Activated T-helper 9 cell treated with anti-CD3 and anti-CD28 coated beads, Interleukin-2, amount 50 U/mL, for 16 hours (primary cell): ENCODE data around the gene C19orf38.
A peak's percentile ranks its signal among the peaks of the same experiment; 100 is the strongest.
"Not testable (repeated sequence)": the region's sequence is repeated elsewhere in the genome, so short reads cannot be mapped to it uniquely, and the experiment has no call there.

ENCODE experiments used
- DNase-seq: peaks from one replicate; pipeline ENCODE4 v3.0.0-alpha.2; 2020; ENCODE audit warnings: low read depth

Gene C19orf38

DNA sequence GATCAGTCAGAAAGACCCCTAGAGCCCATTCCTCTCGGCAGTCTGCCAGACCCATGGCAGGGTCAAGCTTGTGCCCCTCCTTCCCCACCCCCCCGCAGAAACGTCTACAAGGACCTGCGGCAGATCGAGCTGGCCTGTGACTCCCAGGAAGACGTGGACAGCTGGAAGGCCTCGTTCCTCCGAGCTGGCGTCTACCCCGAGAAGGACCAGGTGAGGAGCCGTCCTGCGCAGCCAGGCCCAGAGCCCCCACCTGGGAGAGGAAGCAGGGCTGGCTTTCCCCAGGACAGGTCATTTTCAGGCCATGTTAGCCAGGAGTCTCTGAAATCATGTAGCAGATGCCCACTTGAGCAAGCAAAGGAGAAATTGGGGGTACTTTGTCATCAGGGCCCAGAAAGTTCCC, 24.5 kb upstream of the C19orf38 start:
- no peak for DNase-seq

DNA sequence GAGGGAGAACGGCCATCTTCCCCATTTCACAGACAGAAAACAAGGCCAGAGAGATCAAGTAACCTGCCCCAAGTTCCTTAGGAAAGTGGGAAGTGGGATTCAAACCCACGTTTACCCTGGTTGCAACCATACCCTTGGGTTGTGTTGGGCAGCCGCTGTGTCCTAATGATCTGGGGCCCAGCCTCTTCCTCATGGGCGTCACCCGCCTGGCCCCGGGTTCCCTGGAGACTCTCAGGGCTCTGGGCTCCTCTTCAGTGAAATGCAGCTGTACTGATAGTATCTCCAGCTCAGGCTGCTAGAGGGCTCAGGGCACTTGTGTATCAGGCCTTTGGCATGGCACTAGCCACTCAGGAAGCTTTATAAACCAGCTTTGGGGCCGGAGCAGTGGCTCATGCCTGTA, 22.0 kb upstream of the C19orf38 start:
- no peak for DNase-seq

DNA sequence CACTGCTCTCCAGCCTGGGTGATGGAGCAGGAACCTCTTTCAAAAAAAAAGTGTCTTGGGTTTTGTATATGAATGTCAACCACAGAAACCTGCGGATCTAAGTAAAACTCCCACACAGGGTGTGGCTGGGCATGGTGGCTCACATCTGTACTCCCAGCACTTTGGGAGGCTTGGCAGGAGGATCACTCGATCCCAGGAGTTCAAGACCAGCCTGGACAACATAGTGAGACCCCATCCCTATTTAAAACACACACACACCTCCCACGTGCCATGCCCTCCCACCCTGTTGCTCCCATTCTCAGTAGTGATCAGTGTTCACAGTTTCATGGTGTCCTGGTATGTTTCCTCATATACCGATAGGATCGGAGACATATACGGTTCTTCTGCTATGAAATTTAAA, 21.4 kb upstream of the C19orf38 start:
- DNase-seq = no peak

DNA sequence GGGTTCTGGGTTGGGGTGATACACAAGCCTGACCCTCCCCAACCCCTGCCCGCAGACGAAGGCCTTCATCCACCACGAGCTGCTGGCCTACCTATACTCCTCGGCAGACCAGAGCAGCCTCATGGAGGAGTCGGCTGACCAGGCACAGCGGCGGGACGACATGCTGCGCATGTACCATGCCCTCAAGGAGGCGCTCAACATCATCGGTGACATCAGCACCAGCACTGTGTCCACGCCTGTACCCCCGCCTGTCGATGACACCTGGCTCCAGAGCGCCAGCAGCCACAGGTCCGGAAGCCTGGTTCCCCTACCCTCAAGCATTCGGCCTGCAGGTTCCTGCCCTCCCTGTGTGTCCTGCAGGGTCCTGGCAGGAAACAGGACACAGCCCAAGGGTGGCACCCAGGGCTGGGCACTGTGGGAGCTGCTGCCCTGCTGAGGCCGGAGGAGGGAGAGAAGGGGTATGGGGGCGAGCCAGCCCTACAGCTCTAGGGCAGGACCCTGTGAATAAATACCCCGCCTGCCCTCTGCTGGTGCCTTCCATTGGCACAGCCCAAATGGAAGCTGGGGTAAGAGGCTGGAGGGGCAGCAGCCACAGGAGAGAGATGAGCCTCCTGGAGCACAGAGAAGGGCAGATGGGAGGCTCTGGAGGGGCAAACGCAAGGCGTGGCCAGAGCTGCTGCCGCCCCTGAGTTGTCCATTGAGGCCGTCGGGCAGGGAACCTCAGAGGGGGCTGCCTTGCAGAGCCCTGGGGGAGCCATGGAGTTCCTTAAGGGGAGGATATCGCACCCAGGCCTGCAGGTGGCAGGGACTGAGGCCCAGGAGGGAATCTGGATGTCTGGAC, 19.0 kb upstream of the C19orf38 start:
- no peak for DNase-seq

DNA sequence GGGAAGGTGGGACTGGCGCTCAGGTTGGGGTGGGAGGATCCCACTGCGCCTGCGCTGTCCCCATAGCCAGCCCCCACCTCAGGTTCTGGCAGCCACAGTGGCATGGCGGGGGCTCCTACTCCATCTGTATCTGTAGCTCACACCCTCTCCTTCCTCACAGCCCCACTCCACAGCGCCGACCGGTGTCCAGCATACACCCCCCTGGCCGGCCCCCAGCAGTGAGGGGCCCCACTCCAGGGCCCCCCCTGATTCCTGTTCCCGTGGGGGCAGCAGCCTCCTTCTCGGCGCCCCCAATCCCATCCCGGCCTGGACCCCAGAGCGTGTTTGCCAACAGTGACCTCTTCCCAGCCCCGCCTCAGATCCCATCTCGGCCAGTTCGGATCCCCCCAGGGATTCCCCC, 18.2 kb upstream of the C19orf38 start:
- no peak for DNase-seq

DNA sequence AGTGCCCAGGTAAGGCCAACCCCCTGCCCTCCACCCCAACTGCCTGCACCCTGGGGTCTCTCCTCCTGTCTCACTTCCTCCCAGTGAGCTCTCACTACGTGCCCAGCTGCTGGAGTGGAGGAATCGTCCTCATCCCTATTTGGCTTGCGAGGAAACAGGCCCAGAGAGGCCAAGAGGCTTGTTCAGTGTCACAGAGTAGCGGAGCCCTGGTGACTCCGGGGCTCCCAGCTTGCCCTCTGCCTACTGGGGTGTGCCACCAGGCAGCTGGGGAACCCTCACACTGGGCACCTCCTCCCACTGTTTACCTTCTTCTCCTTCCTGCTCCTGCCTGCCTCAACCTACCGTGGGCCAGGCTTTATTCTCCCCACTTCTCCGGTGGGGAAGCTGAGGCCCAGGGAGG, 17.8 kb upstream of the C19orf38 start:
- no peak for DNase-seq

DNA sequence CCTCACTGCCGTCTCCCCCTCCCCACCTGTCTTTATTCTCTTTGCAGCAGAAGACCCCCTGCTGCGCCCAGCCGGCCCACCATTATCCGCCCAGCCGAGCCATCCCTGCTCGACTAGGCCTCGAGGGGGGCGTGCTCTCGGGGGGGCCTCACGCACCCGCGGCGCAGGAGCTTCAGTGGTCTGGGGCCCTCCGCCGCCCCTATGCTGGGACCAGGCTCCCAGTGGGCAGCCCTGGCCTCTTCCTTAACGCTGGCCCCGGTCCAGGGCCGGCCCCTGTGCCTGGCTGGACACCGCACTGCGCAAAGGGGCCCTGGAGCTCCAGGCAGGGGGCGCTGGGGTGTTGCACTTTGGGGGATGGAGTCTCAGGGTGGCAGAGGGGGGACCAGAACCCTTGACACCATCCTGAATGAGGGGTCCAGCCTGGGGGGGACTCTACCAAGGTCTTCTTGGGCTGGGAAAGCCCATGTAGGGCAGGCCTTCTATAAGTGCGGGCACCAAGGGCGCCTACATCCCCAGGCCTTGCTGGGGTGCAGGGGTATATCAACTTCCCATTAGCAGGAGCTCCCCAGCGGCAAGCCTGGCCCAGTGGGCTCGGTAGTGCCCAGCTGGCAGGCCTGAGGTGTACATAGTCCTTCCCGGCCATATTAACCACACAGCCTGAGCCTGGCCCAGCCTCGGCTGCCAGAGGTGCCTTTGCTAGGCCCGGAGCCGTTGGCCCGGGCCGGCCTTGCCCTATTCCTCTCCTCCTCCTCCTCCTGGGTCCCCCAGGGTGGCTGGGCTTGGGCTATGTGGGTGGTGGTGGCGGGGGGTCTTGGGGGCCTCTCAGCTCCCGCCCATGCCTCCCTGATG, 17.1 kb upstream of the C19orf38 start:
- no peak for DNase-seq

DNA sequence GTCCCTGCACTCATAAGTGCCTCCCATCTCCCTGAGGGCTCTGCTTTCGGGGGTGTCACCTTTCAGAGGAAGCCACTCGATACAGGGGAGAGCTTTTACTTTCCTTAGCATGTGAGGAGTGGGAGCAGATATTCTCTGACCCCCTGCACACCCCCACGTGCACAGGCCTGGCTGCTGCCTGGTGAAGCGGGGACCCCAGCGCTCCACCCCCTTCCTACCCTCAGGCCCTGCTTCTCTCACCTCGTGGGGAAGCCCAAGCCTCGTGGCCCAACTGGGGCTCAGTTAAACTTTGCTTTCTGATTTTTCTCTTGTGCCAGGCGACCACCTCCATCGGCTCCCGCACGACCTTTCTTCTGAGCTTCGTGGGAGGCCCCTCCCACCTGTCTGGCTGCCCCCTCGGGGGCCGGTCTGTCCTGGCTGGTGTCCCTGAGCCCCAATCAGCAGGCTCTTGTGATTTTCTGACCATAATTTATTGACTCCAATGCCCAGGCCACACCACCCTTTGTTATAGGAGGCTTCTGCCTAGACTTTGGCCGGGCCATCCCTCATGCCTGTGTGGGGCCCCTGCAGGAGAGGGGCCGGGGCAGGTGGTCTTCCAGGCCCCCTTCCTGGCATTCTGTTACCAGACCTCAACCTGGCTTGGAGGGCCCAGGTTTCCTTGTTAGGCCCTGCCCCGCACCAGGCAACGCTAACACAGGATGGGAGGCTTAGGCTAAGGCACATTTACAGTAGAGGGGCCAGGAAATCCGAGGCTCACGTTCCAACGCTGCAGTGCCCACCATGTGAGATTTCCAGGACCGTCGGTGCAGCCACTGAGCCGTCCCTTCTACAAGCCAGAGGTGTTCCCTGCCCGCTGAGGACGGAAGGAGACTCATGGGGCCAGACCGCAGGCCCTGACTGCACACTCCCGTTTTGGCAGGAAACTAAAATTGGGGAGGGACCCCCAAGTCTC, 16.0 kb upstream of the C19orf38 start:
- no peak for DNase-seq

DNA sequence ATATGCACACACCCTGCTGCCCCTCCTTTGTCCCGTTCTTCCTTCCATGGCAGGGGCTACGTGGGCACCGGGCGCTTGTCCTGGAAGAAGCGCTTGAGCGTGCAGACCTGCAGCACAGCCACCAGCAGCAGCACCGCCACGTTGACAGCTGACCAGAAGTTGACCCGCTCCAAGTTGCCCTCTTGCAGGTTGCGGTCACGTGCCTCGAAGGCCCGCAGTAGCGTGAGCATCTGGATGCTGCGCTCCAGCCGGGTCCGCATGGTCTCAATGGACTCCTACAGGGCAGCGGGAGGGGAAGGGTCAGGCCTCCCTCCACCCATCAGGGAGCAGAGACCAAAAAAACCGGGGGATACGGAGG, 15.3 kb upstream of the C19orf38 start:
- no peak for DNase-seq

DNA sequence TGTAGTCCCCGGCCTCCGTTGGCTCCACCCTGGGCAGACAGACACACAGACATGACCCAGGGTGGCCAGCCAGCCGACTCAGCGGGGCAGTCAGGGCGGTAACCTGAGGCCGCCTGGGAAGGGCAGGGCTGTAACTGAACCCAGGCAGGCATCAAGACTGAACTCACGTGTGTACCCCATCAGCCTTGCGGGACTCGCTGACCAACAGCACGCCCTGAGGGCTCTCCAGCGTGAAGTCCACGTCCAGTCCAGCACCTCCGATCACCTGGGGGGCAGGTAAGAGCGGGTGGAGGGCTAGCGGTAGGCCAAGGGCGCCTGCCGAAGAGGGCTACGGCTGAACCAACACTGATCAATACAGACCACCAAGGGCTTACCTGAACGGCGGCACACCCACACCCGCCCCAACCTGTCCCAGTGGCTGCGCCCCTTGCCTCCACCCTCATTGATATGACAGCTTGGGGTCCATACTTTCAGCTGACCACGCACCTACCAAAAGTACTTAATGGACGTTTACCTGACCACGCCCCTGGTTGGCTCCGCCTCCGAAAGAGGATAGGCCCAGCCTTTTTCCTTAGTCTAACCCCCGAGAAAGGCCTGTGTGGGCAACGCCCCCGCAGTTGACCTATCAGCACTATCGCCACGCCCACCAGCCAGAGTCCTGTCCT, 13.0 kb upstream of the C19orf38 start:
- no peak for DNase-seq

DNA sequence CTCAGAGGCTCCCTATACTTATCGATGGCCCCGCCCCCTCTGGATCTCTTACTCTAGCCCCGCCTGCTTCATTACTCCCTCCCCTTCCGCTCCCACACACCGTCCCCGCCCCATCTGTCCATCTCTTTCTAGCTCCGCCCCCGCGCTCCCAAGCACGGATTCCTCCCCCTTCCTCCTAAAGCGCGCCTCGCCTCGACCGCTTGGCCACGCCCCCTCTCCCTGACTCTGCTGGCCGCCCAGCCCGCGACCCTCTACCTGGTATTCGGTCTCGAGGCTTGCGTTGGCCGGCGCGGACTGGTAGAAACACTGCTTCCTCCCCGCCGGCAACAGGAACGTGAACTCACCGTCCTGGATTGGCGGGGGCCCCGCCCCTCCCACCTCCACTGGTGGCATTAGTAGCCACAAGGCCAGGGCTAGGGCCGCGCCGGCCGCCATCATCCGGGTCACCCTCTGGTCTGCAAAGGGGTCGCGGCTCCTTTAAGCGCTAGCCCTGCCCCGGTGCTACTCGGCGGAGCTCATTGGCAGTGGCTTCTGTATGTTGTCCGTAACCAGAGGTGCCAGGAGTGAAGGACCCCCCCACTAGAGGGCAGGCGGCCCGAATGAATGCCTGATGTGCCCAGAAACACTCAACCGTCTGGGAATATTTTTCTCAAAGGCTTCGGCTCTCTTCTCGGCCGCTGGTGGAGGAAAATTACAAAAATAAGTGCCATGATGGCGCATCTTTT, 12.3 kb upstream of the C19orf38 start, which contains the start of gene TMED1:
Gene TMED1, minus strand, starts transcription at position 459 of the 725 bp plus-strand sequence. Its CDS starts 21 bp downstream, at position 438.
- peak; percentile 89 for DNase-seq

DNA sequence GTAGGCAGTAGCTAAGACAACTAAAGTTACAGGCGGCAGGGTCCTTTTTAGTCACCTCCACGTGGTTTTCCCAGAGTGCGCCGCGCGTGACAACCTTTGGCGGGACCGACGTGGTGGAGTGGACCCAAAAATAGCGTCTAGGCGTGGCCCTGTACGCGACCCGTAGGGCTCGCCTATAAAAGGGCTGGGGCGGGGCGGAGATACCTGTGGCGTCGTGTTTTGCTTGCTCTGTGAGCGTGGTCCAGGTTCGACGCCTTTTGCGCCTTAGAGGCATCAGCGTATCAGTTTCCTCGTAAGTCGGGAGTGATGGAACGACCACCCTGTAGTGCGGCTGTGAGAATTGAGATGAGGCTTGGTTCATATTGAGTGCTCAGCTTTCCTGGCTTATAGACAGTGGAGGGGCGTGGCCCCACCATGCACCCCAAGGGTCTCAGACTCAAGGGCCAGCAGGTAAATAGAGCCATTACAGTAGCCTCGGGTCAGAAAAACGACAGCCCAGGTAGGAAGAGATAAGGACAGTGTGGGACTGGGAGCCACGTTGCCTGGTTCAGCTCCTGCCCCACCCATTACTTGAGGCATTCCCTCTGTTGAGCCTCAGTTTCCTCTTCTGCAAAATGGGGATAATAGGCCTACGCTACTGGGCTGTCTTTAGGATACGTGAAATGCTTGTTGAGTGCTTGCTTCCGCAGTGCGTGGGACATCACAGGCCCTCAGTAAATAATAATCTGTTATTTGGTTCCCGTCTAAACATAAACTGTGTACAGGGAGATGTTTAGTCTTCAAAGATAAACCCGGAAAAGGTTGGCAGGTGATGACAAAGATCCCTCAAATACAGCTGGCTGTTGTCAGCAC, 11.5 kb upstream of the C19orf38 start:
- DNase-seq = peak; percentile 65

DNA sequence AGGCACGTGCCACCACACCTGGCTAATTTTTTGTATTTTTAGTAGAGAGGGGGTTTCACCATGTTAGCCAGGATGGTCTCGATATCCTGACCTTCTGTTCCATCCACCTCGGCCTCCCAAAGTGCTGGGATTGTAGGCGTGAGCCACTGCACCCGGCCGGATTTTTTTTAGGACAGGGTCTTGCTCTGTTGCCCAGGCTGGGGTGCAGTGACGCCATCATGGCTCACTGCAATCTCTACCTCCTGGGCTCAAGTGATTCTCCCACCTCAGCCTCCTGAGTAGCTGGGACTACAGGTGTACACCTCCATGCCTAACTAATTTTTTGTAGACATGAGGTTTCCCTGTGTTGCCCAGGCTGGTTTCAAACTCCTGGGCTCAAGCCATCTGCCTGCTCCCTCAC, 10.6 kb upstream of the C19orf38 start:
- not testable (repeated sequence) for DNase-seq

DNA sequence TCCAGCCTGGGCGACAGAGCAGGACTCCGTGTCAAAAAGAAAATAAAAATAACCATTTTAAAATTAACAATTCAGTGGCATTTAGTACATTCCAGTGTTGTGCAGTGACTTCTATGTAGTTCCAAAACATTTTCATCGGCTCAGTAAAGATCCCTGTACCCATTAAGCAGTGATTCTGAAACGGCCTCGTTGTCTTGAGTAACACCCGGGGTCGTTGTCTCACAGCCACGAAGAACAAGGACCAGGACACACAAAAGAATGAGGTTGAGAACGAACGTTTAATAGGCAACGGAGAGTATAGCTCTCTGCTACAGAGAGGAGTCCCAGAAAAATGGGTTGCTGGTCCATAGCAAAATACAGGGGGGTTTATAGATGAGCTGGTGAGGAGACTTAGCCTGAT, 9.8 kb upstream of the C19orf38 start:
- no peak for DNase-seq

DNA sequence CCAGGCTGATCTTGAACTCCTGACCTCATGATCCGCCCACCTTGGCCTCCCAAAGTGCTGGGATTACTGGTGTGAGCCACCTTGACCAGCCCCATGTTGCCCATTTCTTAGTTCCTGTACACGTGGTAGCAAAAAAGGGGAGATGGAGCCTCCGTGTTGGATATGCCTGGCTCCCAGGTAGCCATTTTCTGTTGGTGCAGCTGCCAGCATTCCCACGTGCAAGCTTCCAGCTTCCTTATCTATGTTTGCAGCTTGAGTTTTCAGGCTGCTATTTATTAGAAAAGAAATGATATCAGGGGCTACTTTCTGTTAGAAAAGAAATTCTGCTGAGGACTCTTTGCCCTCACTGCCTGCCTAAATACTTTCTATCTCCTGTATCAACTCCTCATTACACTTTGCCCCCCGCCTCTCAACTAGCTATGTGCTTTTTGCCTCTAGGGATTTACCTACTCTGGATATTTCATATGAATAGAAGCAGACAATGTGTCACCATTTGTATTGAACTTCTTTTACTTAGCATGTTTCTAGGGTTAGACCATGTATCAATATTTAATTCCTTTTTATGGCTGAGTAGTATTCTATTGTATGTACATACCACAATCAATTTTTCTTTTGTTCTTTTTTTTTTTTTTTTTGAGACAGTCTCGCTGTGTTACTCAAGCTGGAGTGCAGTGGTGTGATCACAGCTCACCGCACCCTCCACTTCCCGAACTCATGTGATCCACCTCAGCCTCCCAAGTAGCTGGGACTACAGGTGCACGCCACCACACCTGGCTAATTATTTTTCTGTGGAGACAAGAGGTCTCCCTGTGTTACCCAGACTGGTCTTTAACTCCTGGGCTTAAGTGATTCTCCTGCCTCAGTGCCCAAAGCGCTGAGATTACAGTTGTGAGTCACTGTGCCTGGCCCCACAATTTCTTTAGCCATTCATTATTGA, 8.8 kb upstream of the C19orf38 start:
- no peak for DNase-seq

DNA sequence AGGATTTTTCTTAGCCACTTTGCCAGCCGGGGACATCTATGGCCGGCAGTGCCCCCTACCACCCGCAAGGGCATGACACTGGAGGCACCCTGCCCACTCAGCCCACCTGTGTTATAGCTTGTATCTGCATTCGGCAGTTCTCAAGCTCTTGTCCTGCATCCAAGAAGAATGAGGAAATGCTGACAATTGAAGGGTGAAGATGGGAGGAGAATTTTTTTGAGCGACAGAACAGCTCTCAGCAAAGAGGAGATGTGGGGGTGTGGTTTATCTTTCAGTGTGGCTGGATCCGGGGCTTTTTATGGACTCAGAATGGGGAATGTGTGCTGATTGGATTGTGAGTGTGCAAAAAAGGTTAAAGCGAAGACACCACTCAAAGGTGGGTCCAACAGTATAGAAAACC, 5.4 kb upstream of the C19orf38 start:
- DNase-seq = no peak

DNA sequence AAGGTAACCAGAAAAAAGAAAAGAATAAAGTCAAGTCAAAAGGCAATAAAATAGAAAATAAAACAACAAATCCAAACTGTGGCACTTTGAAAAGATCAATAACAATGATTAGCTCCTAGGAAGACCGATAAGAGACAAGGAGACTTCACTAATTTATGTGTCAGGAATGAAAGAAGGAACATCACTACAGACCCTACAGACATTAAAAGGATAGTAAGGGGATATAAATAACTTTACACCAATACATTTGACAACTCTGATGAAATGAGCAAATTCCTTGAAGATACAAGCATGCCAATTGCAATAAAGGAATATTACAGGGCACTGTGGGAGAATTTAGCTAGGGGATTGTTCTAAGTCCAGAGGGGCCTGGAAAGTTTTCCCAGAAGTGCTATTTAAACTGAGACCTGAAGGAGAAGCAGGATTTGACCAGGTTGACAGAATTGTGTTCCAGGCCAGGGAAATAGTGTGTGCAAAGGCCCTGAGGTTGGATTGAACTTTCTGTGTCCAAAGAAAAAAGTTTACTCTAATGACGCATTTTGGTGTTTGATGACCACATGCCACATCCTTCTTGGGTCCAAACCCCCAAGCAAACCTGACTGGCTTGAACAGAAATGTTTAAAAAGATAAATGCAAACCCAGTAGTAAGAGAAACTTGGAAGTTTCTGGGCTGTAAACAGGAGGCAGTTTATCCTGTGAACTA, 1.6 kb upstream of the C19orf38 start:
- no peak for DNase-seq

DNA sequence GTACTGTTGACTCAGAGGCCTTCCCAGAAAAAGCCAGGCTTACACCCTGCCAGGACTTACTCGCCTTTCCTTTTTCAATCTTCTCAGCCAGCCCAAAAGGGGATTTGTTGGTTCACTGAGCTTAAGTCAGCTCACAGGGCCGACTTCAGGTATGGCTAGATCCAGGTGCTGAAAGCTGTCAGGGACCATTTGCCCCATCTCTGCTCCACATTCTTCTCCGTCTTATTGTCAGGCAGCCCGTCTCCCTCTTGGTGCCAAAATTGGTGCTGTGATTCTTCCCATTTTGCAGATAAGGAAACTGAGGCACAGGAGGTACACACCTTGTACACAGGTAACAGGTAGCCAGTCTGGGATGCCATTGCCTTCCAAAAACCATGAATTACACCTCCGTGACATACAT, 2.4 kb downstream of the C19orf38 start:
- DNase-seq = no peak
